Lower leg skin (tissue), 3 donors: ENCODE results near the gene MEN1.

Source experiments
- POLR2A ChIP-seq, 2 donors: fragments of 450-650 bp; IDR thresholded peaks; one replicate each; pipeline ENCODE4 v1.6.1; 2016 to 2017; ENCODE audit warnings: antibody characterized with exemption in 2 of 2, mild to moderate bottlenecking in 1 of 2, moderate library complexity in 1 of 2
- TF ChIP-seq, protein P1 (sequence below), 3 donors: fragments of 450-650 bp; IDR thresholded peaks; one replicate each; pipeline ENCODE4 v1.5.1; 2016; ENCODE audit warnings: antibody characterized with exemption in 3 of 3, mild to moderate bottlenecking in 3 of 3, moderate library complexity in 2 of 3

GRCh38 chr11:64834031-64834722 lies 23.8 kb upstream of the MEN1 start:
- TF ChIP-seq, protein P1, sequence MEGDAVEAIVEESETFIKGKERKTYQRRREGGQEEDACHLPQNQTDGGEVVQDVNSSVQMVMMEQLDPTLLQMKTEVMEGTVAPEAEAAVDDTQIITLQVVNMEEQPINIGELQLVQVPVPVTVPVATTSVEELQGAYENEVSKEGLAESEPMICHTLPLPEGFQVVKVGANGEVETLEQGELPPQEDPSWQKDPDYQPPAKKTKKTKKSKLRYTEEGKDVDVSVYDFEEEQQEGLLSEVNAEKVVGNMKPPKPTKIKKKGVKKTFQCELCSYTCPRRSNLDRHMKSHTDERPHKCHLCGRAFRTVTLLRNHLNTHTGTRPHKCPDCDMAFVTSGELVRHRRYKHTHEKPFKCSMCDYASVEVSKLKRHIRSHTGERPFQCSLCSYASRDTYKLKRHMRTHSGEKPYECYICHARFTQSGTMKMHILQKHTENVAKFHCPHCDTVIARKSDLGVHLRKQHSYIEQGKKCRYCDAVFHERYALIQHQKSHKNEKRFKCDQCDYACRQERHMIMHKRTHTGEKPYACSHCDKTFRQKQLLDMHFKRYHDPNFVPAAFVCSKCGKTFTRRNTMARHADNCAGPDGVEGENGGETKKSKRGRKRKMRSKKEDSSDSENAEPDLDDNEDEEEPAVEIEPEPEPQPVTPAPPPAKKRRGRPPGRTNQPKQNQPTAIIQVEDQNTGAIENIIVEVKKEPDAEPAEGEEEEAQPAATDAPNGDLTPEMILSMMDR (IDR thresholded peaks at IDR 0.05), result no peak
- no peak for TF ChIP-seq POLR2A (IDR thresholded peaks at IDR 0.05)
